ENCODE measurements around the gene SLC5A10. TPM values are rescaled to one million over a fixed set of nuclear protein-coding genes. Genes with fewer than 3 reads are reported as not detected.

SLC5A10 gene
- total and polyA plus RNA-seq, 2 donors: 0.05 to 0.52 TPM

DNA sequence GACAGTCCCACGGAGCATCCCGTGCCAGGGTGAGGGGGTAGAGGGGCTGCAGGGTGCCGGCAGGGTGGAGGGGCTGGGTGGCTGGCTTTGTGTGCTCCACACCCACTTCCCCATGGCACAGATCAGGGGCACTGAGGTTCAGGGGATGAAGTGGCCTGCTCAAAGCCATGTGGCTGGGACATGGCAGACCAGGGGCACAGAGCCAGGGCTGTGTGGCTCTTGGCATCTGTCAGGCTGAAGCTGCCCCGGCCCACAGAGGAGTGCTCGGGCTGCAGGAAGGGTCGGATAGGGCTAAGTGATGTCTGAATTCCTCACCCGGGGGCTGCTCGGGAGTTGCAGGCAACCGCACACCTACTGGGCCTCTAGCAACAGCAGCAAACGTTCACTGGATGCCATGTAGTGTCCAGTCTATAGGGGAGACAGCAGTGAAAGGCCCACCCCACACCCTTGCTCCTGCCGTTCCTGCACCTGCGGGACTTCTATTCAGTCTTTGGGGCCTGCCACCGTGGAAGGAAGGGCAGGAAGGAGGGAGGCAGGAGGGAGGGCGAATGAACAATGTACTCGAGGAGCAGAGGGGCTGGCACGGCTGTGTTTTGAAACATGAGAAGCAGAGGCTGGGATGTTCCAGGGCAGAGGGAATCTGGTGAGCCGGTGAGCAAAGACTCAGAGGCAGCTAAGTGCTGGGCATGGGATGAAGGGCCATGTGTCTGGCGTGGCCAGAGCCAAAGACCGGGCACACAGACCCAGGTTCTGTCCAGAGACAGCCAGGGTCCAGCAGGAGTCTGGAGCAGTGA lies 15.1 kb downstream of the SLC5A10 start:
- Histone ChIP-seq H3K27me3 (ENCODE audit: control insufficient read depth in 2 of 2, insufficient read depth in 1 of 2, low read length in 1 of 2) (peaks cover 0 to 2% of the 10 kb centered on the region in 2 donors), H3K36me3 (ENCODE audit: control insufficient read depth in 2 of 2, insufficient read depth in 2 of 2, low read length in 1 of 2) (peaks cover 0 to 5% of the 10 kb centered on the region in 2 donors), H3K9me3 (ENCODE audit: control insufficient read depth in 2 of 2, insufficient read depth in 1 of 2, low read length in 1 of 2) (no peaks in the 10 kb centered on the region), H3K4me3 (ENCODE audit: low read length in 2 of 2) (no peak overlapping the region), H3K4me1 (ENCODE audit: control insufficient read depth in 2 of 2, insufficient read depth in 2 of 2, low read length in 2 of 2) (peaks cover 0 to 26% of the 10 kb centered on the region in 2 donors), H3K27ac (ENCODE audit: low read depth in 1 of 2, low read length in 1 of 2) (no peak overlapping the region)
- no peak for DNase-seq (ENCODE audit: low read depth in 6 of 9, low spot score in 9 of 9)
- 69% methylated on average over 19 of the region's 19 CpGs for WGBS

DNA sequence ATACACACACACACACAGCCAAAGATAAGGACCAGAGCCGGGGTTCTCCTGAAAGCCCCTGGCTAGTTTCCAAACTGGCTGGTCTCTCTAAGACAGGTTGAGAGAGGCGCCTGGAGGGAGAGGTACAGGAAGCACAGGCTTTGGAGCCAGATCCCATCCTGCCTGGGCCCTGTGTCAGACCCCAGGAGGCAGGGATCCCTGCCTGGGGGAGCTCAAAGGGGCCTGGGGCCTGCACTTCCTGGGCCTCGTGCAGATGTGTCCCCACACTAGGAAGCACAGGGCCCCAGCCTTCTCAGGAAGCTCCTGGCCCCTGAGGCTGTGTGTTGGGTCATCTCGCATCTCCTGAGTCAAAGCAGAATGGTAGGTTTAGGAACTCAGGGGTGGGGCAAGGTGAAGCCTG lies 16.0 kb downstream of the SLC5A10 start:
- H3K9me3 ChIP-seq (ENCODE audit: control insufficient read depth in 2 of 2, insufficient read depth in 1 of 2, low read length in 1 of 2): no peaks in the 10 kb centered on the region
- peaks cover 0 to 6% of the 10 kb centered on the region in 2 donors for H3K36me3 ChIP-seq (ENCODE audit: control insufficient read depth in 2 of 2, insufficient read depth in 2 of 2, low read length in 1 of 2)
- 61% methylated on average over 4 of the region's 4 CpGs for WGBS
- no peak overlapping the region for H3K27ac ChIP-seq (ENCODE audit: low read depth in 1 of 2, low read length in 1 of 2)
- H3K4me3 ChIP-seq (ENCODE audit: low read length in 2 of 2): no peak overlapping the region
- peaks cover 0 to 26% of the 10 kb centered on the region in 2 donors for H3K4me1 ChIP-seq (ENCODE audit: control insufficient read depth in 2 of 2, insufficient read depth in 2 of 2, low read length in 2 of 2)
- peaks cover 0 to 2% of the 10 kb centered on the region in 2 donors for H3K27me3 ChIP-seq (ENCODE audit: control insufficient read depth in 2 of 2, insufficient read depth in 1 of 2, low read length in 1 of 2)
- no peak for DNase-seq (ENCODE audit: low read depth in 6 of 9, low spot score in 9 of 9)

DNA sequence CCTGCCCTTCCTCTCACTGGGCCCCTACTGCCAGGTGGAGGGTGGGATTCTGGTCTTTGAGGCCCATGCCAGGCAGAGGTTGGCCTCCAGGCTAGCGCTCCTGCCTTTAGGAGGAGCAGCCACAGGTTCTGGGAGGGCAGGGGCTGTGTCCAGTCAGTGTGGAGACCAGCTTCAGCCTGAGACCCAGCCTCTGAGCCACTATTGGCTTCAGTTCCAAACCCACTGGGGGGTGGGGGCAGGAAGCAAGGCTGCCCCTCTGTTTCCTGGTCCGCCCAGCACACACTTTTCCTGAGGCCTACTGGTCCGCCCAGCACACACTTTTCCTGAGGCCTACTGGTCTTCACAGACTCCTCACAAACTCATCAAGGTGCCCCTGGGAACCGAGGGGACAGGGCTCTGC lies 16.4 kb downstream of the SLC5A10 start:
- no peak for DNase-seq (ENCODE audit: low read depth in 6 of 9, low spot score in 9 of 9)
- peaks cover 0 to 26% of the 10 kb centered on the region in 2 donors for H3K4me1 ChIP-seq (ENCODE audit: control insufficient read depth in 2 of 2, insufficient read depth in 2 of 2, low read length in 2 of 2)
- no peak overlapping the region for H3K27ac ChIP-seq (ENCODE audit: low read depth in 1 of 2, low read length in 1 of 2)
- no peaks in the 10 kb centered on the region for H3K9me3 ChIP-seq (ENCODE audit: control insufficient read depth in 2 of 2, insufficient read depth in 1 of 2, low read length in 1 of 2)
- H3K36me3 ChIP-seq (ENCODE audit: control insufficient read depth in 2 of 2, insufficient read depth in 2 of 2, low read length in 1 of 2): peaks cover 0 to 9% of the 10 kb centered on the region in 2 donors
- 70% methylated on average over 4 of the region's 4 CpGs for WGBS
- H3K4me3 ChIP-seq (ENCODE audit: low read length in 2 of 2): no peak overlapping the region
- peaks cover 0 to 2% of the 10 kb centered on the region in 2 donors for H3K27me3 ChIP-seq (ENCODE audit: control insufficient read depth in 2 of 2, insufficient read depth in 1 of 2, low read length in 1 of 2)

DNA sequence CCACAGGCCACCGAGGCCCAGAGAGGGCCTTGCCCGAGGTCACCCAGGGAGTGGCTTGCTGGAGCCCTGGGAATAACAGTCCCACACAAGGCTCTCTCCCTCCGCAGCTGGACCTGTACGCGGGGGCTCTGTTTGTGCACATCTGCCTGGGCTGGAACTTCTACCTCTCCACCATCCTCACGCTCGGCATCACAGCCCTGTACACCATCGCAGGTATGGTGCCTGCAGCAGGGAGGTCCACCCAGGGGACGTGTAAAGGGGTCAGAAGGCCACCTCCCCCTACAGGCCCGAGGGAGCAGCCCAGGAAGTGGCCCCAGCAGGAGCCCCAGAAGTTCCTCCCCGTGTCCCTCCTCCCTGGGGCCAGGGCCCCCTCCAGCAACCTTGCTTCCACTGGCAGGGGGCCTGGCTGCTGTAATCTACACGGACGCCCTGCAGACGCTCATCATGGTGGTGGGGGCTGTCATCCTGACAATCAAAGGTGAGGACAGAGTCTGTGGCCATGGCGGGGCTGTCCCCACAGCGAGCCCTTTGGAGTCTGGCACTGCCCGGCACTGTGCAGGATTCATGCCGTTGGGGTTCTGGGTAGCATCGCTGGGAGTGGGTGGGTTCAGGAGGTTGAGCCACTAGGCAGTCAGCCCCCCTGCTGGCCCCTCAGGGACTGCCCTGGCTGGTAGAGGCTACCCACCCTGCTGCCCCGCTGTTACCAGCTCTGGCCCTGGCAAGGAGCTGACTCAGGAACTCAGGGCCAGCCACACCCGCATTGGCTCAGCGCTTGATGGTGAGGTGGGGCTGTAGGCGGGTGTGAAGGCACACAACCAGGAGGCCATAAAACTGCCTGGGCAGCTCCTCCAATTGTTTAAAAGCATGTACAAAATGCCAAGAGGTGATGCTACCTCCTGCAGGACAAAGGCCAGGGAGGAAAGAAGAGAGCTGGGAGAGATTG lies 17.3 kb downstream of the SLC5A10 start:
- Histone ChIP-seq H3K4me3 (ENCODE audit: low read length in 2 of 2) (no peak overlapping the region), H3K4me1 (ENCODE audit: control insufficient read depth in 2 of 2, insufficient read depth in 2 of 2, low read length in 2 of 2) (peaks cover 0 to 26% of the 10 kb centered on the region in 2 donors), H3K9me3 (ENCODE audit: control insufficient read depth in 2 of 2, insufficient read depth in 1 of 2, low read length in 1 of 2) (no peaks in the 10 kb centered on the region), H3K27ac (ENCODE audit: low read depth in 1 of 2, low read length in 1 of 2) (no peak overlapping the region), H3K36me3 (ENCODE audit: control insufficient read depth in 2 of 2, insufficient read depth in 2 of 2, low read length in 1 of 2) (peaks cover 0 to 9% of the 10 kb centered on the region in 2 donors), H3K27me3 (ENCODE audit: control insufficient read depth in 2 of 2, insufficient read depth in 1 of 2, low read length in 1 of 2) (no peaks in the 10 kb centered on the region)
- no peak for DNase-seq (ENCODE audit: low read depth in 6 of 9, low spot score in 9 of 9)
- 79% methylated on average over 23 of the region's 23 CpGs for WGBS

DNA sequence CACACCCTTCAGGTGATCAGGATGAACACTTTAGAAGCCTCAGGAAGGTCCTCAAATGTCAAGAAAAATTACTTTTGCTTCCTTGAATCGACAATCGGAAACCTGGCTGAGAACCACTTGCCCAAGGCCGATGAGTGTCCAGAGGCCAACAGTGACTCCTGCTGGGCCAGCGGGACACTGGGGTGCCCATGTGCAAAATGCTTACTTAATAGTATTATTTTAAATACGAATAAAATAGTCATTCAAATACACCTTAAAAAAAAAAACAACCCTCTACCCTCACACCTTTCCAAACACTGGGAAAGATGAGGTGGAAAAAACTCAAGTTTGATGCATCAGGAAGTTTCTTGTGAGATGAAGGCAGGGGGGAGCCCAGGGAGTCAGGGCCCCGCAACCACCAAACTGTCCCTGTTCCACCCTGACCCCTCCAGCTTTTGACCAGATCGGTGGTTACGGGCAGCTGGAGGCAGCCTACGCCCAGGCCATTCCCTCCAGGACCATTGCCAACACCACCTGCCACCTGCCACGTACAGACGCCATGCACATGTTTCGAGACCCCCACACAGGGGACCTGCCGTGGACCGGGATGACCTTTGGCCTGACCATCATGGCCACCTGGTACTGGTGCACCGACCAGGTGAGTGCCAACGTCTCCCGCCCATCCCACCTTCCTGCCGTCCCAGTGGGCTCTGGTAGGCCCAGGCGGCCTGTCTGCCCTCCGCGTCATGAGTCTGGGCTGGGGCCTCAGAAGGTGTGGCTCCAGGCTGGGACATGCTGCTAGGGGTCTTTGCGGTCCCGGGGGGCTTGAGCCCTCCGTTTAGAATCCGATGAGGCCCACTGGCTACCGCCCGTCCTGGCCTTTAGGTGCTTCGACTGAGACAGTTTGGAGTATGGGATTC lies 18.9 kb downstream of the SLC5A10 start:
- Histone ChIP-seq H3K4me1 (ENCODE audit: control insufficient read depth in 2 of 2, insufficient read depth in 2 of 2, low read length in 2 of 2) (peaks cover 0 to 26% of the 10 kb centered on the region in 2 donors), H3K9me3 (ENCODE audit: control insufficient read depth in 2 of 2, insufficient read depth in 1 of 2, low read length in 1 of 2) (no peaks in the 10 kb centered on the region), H3K27me3 (ENCODE audit: control insufficient read depth in 2 of 2, insufficient read depth in 1 of 2, low read length in 1 of 2) (no peaks in the 10 kb centered on the region), H3K36me3 (ENCODE audit: control insufficient read depth in 2 of 2, insufficient read depth in 2 of 2, low read length in 1 of 2) (peaks cover 0 to 9% of the 10 kb centered on the region in 2 donors), H3K27ac (ENCODE audit: low read depth in 1 of 2, low read length in 1 of 2) (no peak overlapping the region), H3K4me3 (ENCODE audit: low read length in 2 of 2) (no peak overlapping the region)
- DNase-seq (ENCODE audit: low read depth in 6 of 9, low spot score in 9 of 9): no peak
- WGBS: 94% methylated on average over 28 of the region's 28 CpGs

DNA sequence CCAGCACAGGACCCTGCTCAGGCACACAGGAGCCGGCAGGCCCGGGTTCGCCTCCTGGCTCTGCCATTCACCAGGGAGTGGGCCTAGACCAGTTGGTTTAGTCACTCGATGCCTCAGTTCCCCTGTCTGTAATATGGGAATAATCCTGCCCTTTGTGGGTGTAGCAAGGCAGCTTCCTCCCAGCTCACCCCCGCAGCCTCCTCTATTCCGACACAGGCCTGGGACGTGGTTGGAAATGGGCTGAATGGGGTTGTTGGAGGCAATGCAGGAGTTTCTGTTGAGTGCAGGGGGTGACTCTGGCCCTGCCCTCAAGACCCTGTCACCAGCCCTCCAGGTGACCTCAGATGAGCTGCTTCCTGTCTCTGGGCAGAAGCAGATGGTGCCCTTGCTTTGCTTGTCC lies 19.8 kb downstream of the SLC5A10 start:
- Histone ChIP-seq H3K4me1 (ENCODE audit: control insufficient read depth in 2 of 2, insufficient read depth in 2 of 2, low read length in 2 of 2) (peaks cover 0 to 26% of the 10 kb centered on the region in 2 donors), H3K9me3 (ENCODE audit: control insufficient read depth in 2 of 2, insufficient read depth in 1 of 2, low read length in 1 of 2) (no peaks in the 10 kb centered on the region), H3K36me3 (ENCODE audit: control insufficient read depth in 2 of 2, insufficient read depth in 2 of 2, low read length in 1 of 2) (peaks cover 0 to 9% of the 10 kb centered on the region in 2 donors), H3K27me3 (ENCODE audit: control insufficient read depth in 2 of 2, insufficient read depth in 1 of 2, low read length in 1 of 2) (no peaks in the 10 kb centered on the region), H3K27ac (ENCODE audit: low read depth in 1 of 2, low read length in 1 of 2) (no peak overlapping the region), H3K4me3 (ENCODE audit: low read length in 2 of 2) (no peak overlapping the region)
- no peak for DNase-seq (ENCODE audit: low read depth in 6 of 9, low spot score in 9 of 9)
- WGBS: 99% methylated on average over 7 of the region's 7 CpGs

DNA sequence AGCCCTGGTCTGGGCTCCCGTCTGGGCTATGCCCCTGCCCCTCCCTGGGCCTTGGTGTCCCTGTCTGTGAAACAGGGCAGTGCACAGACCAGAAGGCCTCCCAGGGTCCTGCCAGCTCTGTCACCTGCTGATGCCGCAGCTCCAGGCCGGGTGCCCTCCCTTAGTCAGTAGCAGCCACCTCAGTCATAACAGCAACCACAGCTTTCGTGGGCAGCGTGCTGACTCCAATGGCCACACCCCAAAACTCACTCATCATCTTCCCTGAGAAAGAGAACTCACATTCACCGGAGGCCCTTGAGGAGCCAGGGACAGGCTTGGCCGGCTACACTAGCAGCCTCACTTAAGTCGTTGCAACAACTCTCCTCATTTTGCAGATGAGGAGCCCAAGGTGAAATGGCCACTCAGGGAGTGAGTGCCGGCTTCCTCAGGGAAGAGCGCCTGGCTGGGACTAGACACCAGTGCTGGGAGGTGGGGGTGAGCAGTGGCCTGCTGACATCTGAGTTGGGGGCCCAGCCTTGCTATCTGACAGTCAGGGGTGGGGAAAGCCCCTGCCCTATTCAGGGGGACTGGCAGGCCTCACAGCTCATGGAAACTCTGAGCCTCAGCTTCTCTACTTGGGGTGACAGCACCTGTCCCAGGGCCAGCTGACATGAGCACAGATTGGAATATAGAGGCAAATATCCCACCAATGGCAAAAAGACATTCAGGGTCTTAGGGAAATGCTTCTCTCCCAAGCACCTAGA lies 22.6 kb downstream of the SLC5A10 start:
- Histone ChIP-seq H3K4me1 (ENCODE audit: control insufficient read depth in 2 of 2, insufficient read depth in 2 of 2, low read length in 2 of 2) (peaks cover 0 to under 1% of the 10 kb centered on the region in 2 donors), H3K4me3 (ENCODE audit: low read length in 2 of 2) (no peak overlapping the region), H3K36me3 (ENCODE audit: control insufficient read depth in 2 of 2, insufficient read depth in 2 of 2, low read length in 1 of 2) (peaks cover 0 to 21% of the 10 kb centered on the region in 2 donors), H3K9me3 (ENCODE audit: control insufficient read depth in 2 of 2, insufficient read depth in 1 of 2, low read length in 1 of 2) (no peaks in the 10 kb centered on the region), H3K27ac (ENCODE audit: low read depth in 1 of 2, low read length in 1 of 2) (no peak overlapping the region), H3K27me3 (ENCODE audit: control insufficient read depth in 2 of 2, insufficient read depth in 1 of 2, low read length in 1 of 2) (no peaks in the 10 kb centered on the region)
- DNase-seq (ENCODE audit: low read depth in 6 of 9, low spot score in 9 of 9): no peak
- 95% methylated on average over 10 of the region's 10 CpGs for WGBS

DNA sequence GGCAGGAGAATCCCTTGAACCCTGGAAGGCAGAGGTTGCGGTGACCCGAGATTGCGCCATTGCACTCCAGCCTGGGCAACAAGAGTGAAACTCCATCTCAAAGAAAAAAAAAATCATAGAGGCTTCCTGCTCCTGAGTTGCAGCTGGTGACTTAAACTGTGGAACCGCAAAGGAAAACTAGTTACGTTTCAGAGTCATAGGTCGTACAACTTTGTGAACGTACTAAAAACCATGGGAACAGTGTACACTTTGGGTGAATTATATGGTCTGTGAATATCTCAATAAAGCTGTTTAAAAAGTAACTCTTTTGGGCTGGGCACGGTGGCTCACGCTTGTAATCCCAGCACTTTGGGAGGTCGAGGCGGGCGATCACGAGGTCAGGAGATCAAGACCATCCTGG lies 23.6 kb downstream of the SLC5A10 start:
- WGBS: 98% methylated on average over 13 of the region's 13 CpGs
- DNase-seq (ENCODE audit: low read depth in 6 of 9, low spot score in 9 of 9): no peak
- Histone ChIP-seq H3K27ac (ENCODE audit: low read depth in 1 of 2, low read length in 1 of 2) (no peak overlapping the region), H3K36me3 (ENCODE audit: control insufficient read depth in 2 of 2, insufficient read depth in 2 of 2, low read length in 1 of 2) (peaks cover 0 to 21% of the 10 kb centered on the region in 2 donors), H3K9me3 (ENCODE audit: control insufficient read depth in 2 of 2, insufficient read depth in 1 of 2, low read length in 1 of 2) (no peaks in the 10 kb centered on the region), H3K4me3 (ENCODE audit: low read length in 2 of 2) (no peak overlapping the region), H3K27me3 (ENCODE audit: control insufficient read depth in 2 of 2, insufficient read depth in 1 of 2, low read length in 1 of 2) (no peaks in the 10 kb centered on the region), H3K4me1 (ENCODE audit: control insufficient read depth in 2 of 2, insufficient read depth in 2 of 2, low read length in 2 of 2) (no peaks in the 10 kb centered on the region)
